Measurements from ENCODE around the gene GATA3. TPM values are rescaled to one million over a fixed set of nuclear protein-coding genes. Genes with fewer than 3 reads are reported as not detected.

GATA3 gene
- total RNA-seq, 3 donors from 2014 or later (not counting 1 experiment from before 2014, with no cell fraction given), result 50.3 to 92.2 (median 68.8) TPM

- Mint-ChIP-seq H3K27ac (peak overlapping the region; percentile 86 to 98), H3K27me3 (ENCODE audit: low read depth in 2 of 2) (peaks cover 14 to 15% of the 10 kb centered on the region in 2 donors), H3K4me1 (peaks cover 78 to 82% of the 10 kb centered on the region in 2 donors), H3K36me3 (no peaks in the 10 kb centered on the region), H3K4me3 (peak overlapping the region; percentile 98), H3K9me3 (no peaks in the 10 kb centered on the region)
- ATAC-seq, result peak; percentile 2 to 5 (median 3)
- WGBS (ENCODE audit: insufficient coverage), result 5% methylated on average over 13 of the region's 13 CpGs
- peaks cover 12% of the 10 kb centered on the region for H3K36me3 ChIP-seq (ENCODE audit: control insufficient read depth, insufficient read depth, low read length)
- peak overlapping the region; percentile 94 for H3K27ac ChIP-seq (ENCODE audit: low read length)
- intact Hi-C loops (cut with micrococcal nuclease), result loop anchor here (1.0 kb wide), 1 partner anchor 126 kb away; no protein-coding TSS in a partner anchor
- TF ChIP-seq, protein P1, sequence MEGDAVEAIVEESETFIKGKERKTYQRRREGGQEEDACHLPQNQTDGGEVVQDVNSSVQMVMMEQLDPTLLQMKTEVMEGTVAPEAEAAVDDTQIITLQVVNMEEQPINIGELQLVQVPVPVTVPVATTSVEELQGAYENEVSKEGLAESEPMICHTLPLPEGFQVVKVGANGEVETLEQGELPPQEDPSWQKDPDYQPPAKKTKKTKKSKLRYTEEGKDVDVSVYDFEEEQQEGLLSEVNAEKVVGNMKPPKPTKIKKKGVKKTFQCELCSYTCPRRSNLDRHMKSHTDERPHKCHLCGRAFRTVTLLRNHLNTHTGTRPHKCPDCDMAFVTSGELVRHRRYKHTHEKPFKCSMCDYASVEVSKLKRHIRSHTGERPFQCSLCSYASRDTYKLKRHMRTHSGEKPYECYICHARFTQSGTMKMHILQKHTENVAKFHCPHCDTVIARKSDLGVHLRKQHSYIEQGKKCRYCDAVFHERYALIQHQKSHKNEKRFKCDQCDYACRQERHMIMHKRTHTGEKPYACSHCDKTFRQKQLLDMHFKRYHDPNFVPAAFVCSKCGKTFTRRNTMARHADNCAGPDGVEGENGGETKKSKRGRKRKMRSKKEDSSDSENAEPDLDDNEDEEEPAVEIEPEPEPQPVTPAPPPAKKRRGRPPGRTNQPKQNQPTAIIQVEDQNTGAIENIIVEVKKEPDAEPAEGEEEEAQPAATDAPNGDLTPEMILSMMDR (IDR thresholded peaks at IDR 0.05), result no peak
- H3K4me3 ChIP-seq (ENCODE audit: low read length), result peak overlapping the region; percentile 94
- DNase-seq, result peak in 1 of 2 donors; percentile 77
- peaks cover 14% of the 10 kb centered on the region for H3K27me3 ChIP-seq (ENCODE audit: control insufficient read depth, insufficient read depth, low read length)
- H3K9me3 ChIP-seq (ENCODE audit: control insufficient read depth, insufficient read depth, low read length), result no peaks in the 10 kb centered on the region
- H3K4me1 ChIP-seq (ENCODE audit: control insufficient read depth, insufficient read depth, low read length), result peaks cover 68% of the 10 kb centered on the region
Observed at GRCh38 chr10:8056871-8057331, 2.4 kb downstream of the GATA3 start.

DNA sequence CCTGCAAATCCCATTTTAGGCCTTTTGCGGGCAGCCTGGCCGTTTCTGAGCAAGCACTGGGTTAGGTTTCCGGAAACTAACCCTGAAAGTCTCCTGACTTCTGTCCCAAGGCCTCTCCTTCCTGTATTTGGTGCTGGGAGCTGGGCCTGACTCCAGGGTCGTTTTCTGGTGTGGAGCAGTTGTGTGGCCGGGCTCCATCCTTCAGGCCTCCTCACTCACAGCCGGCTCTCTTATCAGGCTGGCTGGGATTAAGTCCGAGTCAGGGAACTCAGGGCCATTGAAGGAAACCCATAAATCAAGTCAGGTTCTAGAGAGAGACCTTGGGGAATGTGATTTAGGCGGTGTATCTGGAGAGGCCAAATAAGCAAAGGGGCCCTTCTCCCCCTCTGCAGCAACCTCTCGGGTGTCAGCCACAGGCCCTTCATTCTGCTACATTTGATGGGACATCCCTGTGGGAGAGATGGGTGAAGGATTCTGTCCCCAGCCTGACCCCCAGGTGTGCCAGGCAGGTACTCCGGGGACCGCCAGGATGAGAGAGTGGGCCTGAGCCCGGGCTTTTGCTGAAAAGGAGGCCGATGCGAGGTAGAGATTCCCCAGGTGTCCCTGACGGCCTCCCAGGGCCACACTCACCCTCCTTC lies 3.3 kb downstream of the GATA3 start:
- intact Hi-C loops (cut with micrococcal nuclease), result loop anchor here (1.0 kb wide), 1 partner anchor 126 kb away; no protein-coding TSS in a partner anchor

GRCh38 chr10:8058274-8059111 lies 4.0 kb downstream of the GATA3 start:
- intact Hi-C loops (cut with micrococcal nuclease), result no loop called here
- H3K27ac Mint-ChIP-seq, result peak overlapping the region; percentile 86 to 98
- no peak for ATAC-seq

More for the DNA sequence above, 3.3 kb downstream of the GATA3 start:
- Histone ChIP-seq H3K4me3 (ENCODE audit: low read length) (peak overlapping the region; percentile 94), H3K36me3 (ENCODE audit: control insufficient read depth, insufficient read depth, low read length) (peaks cover 14% of the 10 kb centered on the region), H3K27me3 (ENCODE audit: control insufficient read depth, insufficient read depth, low read length) (peaks cover 5% of the 10 kb centered on the region), H3K4me1 (ENCODE audit: control insufficient read depth, insufficient read depth, low read length) (peaks cover 68% of the 10 kb centered on the region), H3K27ac (ENCODE audit: low read length) (peak overlapping the region; percentile 94), H3K9me3 (ENCODE audit: control insufficient read depth, insufficient read depth, low read length) (no peaks in the 10 kb centered on the region)
- peak in 1 of 2 donors; percentile 29 for DNase-seq
- Mint-ChIP-seq H3K27me3 (ENCODE audit: low read depth in 2 of 2) (peaks cover 6 to 7% of the 10 kb centered on the region in 2 donors), H3K36me3 (no peaks in the 10 kb centered on the region), H3K27ac (peak overlapping the region; percentile 86 to 98), H3K4me3 (peak overlapping the region; percentile 98), H3K4me1 (peaks cover 81 to 84% of the 10 kb centered on the region in 2 donors), H3K9me3 (no peaks in the 10 kb centered on the region)
- TF ChIP-seq, protein P1 (IDR thresholded peaks at IDR 0.05), result no peak
- no peak for ATAC-seq
- 62% methylated on average over 15 of the region's 15 CpGs for WGBS (ENCODE audit: insufficient coverage)

More at GRCh38 chr10:8058274-8059111, 4.0 kb downstream of the GATA3 start:
- Histone ChIP-seq H3K9me3 (ENCODE audit: control insufficient read depth, insufficient read depth, low read length) (no peaks in the 10 kb centered on the region), H3K27ac (ENCODE audit: low read length) (peak overlapping the region; percentile 94), H3K4me3 (ENCODE audit: low read length) (no peak overlapping the region), H3K27me3 (ENCODE audit: control insufficient read depth, insufficient read depth, low read length) (no peaks in the 10 kb centered on the region), H3K4me1 (ENCODE audit: control insufficient read depth, insufficient read depth, low read length) (peaks cover 70% of the 10 kb centered on the region), H3K36me3 (ENCODE audit: control insufficient read depth, insufficient read depth, low read length) (peaks cover 21% of the 10 kb centered on the region)
- WGBS (ENCODE audit: insufficient coverage), result 92% methylated on average over 45 of the region's 45 CpGs
- Mint-ChIP-seq H3K27me3 (ENCODE audit: low read depth in 2 of 2) (no peaks in the 10 kb centered on the region), H3K36me3 (no peaks in the 10 kb centered on the region), H3K9me3 (no peaks in the 10 kb centered on the region), H3K4me1 (peaks cover 82 to 85% of the 10 kb centered on the region in 2 donors), H3K4me3 (peak overlapping the region; percentile 98)
- no peak for DNase-seq
- TF ChIP-seq, protein P1 (IDR thresholded peaks at IDR 0.05), result no peak

Measured in natural killer cell (primary cell).